GM12878 (cell line): Measurements from ENCODE around the gene ITPKB. TPM values are rescaled to one million over a fixed set of nuclear protein-coding genes. Genes with fewer than 3 reads are reported as not detected.

Experiments
- ATAC-seq: fragments of 200-7000 bp; cut with Tn5 transposase; 3 replicates; pipeline ENCODE4 v1.9.1; 2020; ENCODE audit warnings: mild to moderate bottlenecking, moderate library complexity
- BruUV-seq: library from RNA; stranded (reverse); fragments of 400-500 nt; replicated peaks from 2 replicates; lab custom pipeline; 2021; lab: Mats Ljungman, UMichigan
- CTCF ChIA-PET: fragments of 300-600 bp; sonication (Branson Sonifier 250); formaldehyde crosslinking; extraction: SDS; loops from one replicate; lab custom pipeline; 2021; ENCODE audit warnings: inconsistent platforms; lab: Yijun Ruan, JAX
- POLR2A ChIA-PET: fragments of 350-600 bp; formaldehyde crosslinking; extraction: SDS; loops from one replicate; lab custom pipeline; 2021; ENCODE audit warnings: inconsistent platforms; lab: Charles Lee
- RAD21 ChIA-PET: fragments of 300-600 bp; sonication (Branson Sonifier 250); formaldehyde crosslinking; loops from one replicate; lab custom pipeline; 2023; ENCODE audit warnings: antibody characterized with exemption; ENCODE audit not compliant: unreplicated experiment; lab: Charles Lee
- SMC1A ChIA-PET: fragments of 300-600 bp; sonication (Branson Sonifier 250); formaldehyde crosslinking; loops from one replicate; lab custom pipeline; 2023; ENCODE audit not compliant: unreplicated experiment, uncharacterized antibody; lab: Charles Lee
- DNase-seq: peaks from one replicate; pipeline ENCODE4 v3.0.0-alpha.2; 2011; ENCODE audit warnings: low read depth, low spot score
- FAIRE-seq: peaks from 3 replicates; lab custom pipeline; 2011; peaks lifted over from hg19 to GRCh38; lab: Jason Lieb, UNC
- H2AFZ ChIP-seq: 2 replicates; pipeline ENCODE4 v1.6.0; 2011; ENCODE audit warnings: low read depth, low read length, control low read depth; ENCODE audit not compliant: control insufficient read depth
- H3K27ac ChIP-seq: 2 replicates; pipeline ENCODE4 v1.5.1; 2011; ENCODE audit warnings: control low read depth; ENCODE audit not compliant: control insufficient read depth, insufficient read depth
- H3K27me3 ChIP-seq, 2 experiments: replicated peaks in 1 of 2; 2 replicates each; pipeline versions ENCODE4 v1.6.0 to v1.6.1; 2011; ENCODE audit warnings: low read length in 1 of 2; ENCODE audit not compliant: control insufficient read depth in 2 of 2, insufficient read depth in 2 of 2
- H3K36me3 ChIP-seq, 2 experiments: 2 replicates each; pipeline ENCODE4 v1.5.1; 2011; ENCODE audit warnings: low read length in 1 of 2; ENCODE audit not compliant: control insufficient read depth in 2 of 2, insufficient read depth in 2 of 2
- H3K4me1 ChIP-seq: 2 replicates; pipeline ENCODE4 v1.6.1; 2011; ENCODE audit warnings: mild to moderate bottlenecking, low read length, moderate library complexity, mixed read lengths; ENCODE audit not compliant: control insufficient read depth, insufficient read depth
- H3K4me2 ChIP-seq: 2 replicates; pipeline ENCODE4 v1.6.0; 2011; ENCODE audit warnings: control low read depth; ENCODE audit not compliant: control insufficient read depth, insufficient read depth
- H3K4me3 ChIP-seq: fragments of 200-600 bp; sonication (generic); 2 replicates; pipeline ENCODE4 v1.5.1; 2016
- H3K79me2 ChIP-seq: 2 replicates; pipeline ENCODE4 v1.6.0; 2011; ENCODE audit warnings: low read length; ENCODE audit not compliant: control insufficient read depth, insufficient read depth
- H3K9ac ChIP-seq: 2 replicates; pipeline ENCODE4 v1.8.0; 2011; ENCODE audit warnings: low read length, control low read depth, mixed read lengths; ENCODE audit not compliant: control insufficient read depth, insufficient read depth
- H3K9me3 ChIP-seq: replicated peaks from 3 replicates; pipeline ENCODE4 v1.5.1; 2011; ENCODE audit warnings: mild to moderate bottlenecking, low read length; ENCODE audit not compliant: control insufficient read depth, insufficient read depth
- H4K20me1 ChIP-seq: 2 replicates; pipeline ENCODE4 v1.6.0; 2011; ENCODE audit not compliant: control insufficient read depth, insufficient read depth
- ASH2L ChIP-seq: fragments of 300-600, 200-600 bp; sonication (generic); IDR thresholded peaks from 2 replicates; pipeline ENCODE4 v1.6.1; 2017; ENCODE audit warnings: low read depth, mild to moderate bottlenecking, borderline replicate concordance
- BHLHE40 ChIP-seq, 2 experiments: fragments of 450-650 bp in 1 of 2; IDR thresholded peaks; 2 replicates each; pipeline ENCODE4 v1.6.1; 2011 to 2017; ENCODE audit warnings: low read depth in 2 of 2, borderline replicate concordance in 1 of 2, improper control_type of control experiment in 1 of 2, low read length in 1 of 2, mild to moderate bottlenecking in 1 of 2
- EP300 ChIP-seq, 2 experiments: fragments of 150-350 bp in 1 of 2; IDR thresholded peaks; 2 replicates each; pipeline ENCODE4 v1.6.1; 2011 to 2012; ENCODE audit warnings: low read depth in 2 of 2, low read length in 2 of 2, borderline replicate concordance in 1 of 2, improper control_type of control experiment in 1 of 2, inconsistent platforms in 1 of 2; ENCODE audit not compliant: control insufficient read depth in 1 of 2
- FOXM1 ChIP-seq: IDR thresholded peaks from 2 replicates; pipeline ENCODE4 v1.6.1; 2012; ENCODE audit warnings: low read depth, mild to moderate bottlenecking, inconsistent platforms, low read length, moderate library complexity
- NR2F1 ChIP-seq: fragments of 450-650 bp; conservative IDR thresholded peaks from 2 replicates; pipeline ENCODE4 v1.6.1; 2017; ENCODE audit warnings: mild to moderate bottlenecking
- NRF1 ChIP-seq: conservative IDR thresholded peaks from 2 replicates; pipeline ENCODE4 v1.6.1; 2011; ENCODE audit warnings: mild to moderate bottlenecking, low read depth, low read length, improper control_type of control experiment
- POLR2A ChIP-seq: IDR thresholded peaks from 2 replicates; pipeline ENCODE4 v1.6.1; 2011; ENCODE audit warnings: low read depth, mild to moderate bottlenecking, low read length
- RCOR1 ChIP-seq: conservative IDR thresholded peaks from 2 replicates; pipeline ENCODE4 v1.6.1; 2012; ENCODE audit warnings: low read depth, low read length, improper control_type of control experiment
- RFX5 ChIP-seq: IDR thresholded peaks from 2 replicates; pipeline ENCODE4 v1.6.1; 2011; ENCODE audit warnings: low read depth, low read length, improper control_type of control experiment
- SP1 ChIP-seq: IDR thresholded peaks from one replicate; pipeline ENCODE4 v1.6.1; 2011; ENCODE audit warnings: low read depth, low read length
- TCF7 ChIP-seq: IDR thresholded peaks from 2 replicates; pipeline ENCODE4 v1.6.1; 2014; ENCODE audit warnings: antibody characterized with exemption, borderline replicate concordance
- ZBTB40 ChIP-seq: fragments of 450-650 bp; IDR thresholded peaks from 2 replicates; pipeline ENCODE4 v1.6.1; 2016; ENCODE audit warnings: mild to moderate bottlenecking, moderate library complexity, borderline replicate concordance
- WGBS: methylation state at CpG from one replicate; pipeline ENCODE4 v1.1.6; 2016; ENCODE audit warnings: low lambda C conversion rate; ENCODE audit not compliant: insufficient replicate concordance, insufficient coverage; ENCODE audit errors: missing lambda C conversion rate; 5-methylcytosine and 5-hydroxymethylcytosine counted together
- in situ Hi-C: fragments of 300-500 bp; cut with MboI; formaldehyde crosslinking; loops from 9 replicates; pipeline ENCODE4 v1.14.3; 2018; ENCODE audit warnings: mixed read lengths
- intact Hi-C: fragments of 100-400 bp; cut with micrococcal nuclease; formaldehyde crosslinking; loops from one replicate; pipeline ENCODE4 v1.14.2; 2022; ENCODE audit not compliant: unreplicated experiment
- polyA plus RNA-seq, 11 experiments: library from polyadenylated mRNA; depleted of rRNA in 4 of 11; unstranded in 6 of 11; stranded (reverse) in 5 of 11; fragments of >200 nt; fragmentation: Nextera tagmentation in 4 of 11; fragmentation: Illumina TruSeq in 1 of 11; extraction: Ambion mirVana in 4 of 11; extraction: Trizol in 1 of 11; gene quantifications; 1 replicate in 1 of 11; 2 replicates in 10 of 11; pipeline versions ENCODE4 v1.2.1 to v1.2.3, GENCODE V29; 2011 to 2016; ENCODE audit warnings: inconsistent platforms in 2 of 11, missing spikeins in 2 of 11, low read depth in 1 of 11
- total RNA-seq, 4 experiments: library from RNA; depleted of rRNA in 3 of 4; stranded (reverse); fragments of >200 nt in 3 of 4; fragmentation: Illumina TruSeq in 1 of 4; extraction: Trizol in 1 of 4; gene quantifications; 2 replicates each; pipeline versions ENCODE4 v1.2.1 to v1.2.3, GENCODE V29; 2013 to 2021

ITPKB gene
- total and polyA plus RNA-seq, 10 of the 15 experiments (the other 5 are each of a cell fraction or from before 2014, with no cell fraction given), result 1.3 to 38.7 (median 12.9) TPM

DNA sequence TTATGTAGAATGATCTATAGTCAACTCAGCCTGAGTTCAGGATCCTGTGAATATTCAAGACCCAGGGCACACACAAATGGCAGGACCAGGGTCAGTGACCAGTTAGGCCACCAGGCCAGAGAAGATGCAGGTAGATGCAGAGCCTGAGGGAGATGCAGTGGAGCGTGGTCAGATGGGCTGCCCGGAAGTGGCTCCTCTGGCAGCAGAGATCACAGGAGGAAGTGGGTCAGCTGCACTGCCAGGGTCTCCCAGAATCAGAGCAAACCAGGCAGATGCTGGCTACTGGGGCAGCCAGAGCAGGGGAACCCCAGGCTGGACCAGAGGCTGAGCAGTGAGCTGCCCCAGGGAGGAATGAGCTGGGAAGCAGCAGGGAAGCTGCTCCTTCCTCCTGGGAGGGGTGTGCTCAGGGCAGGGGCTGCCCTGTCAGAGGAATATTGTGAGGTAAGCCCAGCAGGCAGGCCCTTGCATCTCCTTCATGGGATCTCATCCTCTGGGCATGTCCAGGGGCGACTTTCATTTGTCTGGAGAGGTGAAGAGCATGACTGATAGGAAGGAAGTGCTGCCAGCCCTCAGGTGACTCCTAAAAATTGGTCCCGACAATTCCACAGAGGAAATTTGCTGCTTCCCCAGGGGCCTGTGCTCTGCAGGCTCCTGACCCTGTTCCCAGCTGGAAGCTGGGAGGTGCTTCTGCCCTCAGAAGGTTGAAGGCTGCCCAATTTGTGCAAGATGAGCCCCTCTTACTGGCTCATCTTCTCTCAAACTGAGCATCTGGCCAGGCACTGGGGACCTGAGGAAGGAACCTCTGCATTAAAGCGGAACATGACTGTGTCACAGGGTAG, 141.2 kb downstream of the ITPKB start (continued):
- TF ChIP-seq ASH2L (no peak), SP1 (no peak)

DNA sequence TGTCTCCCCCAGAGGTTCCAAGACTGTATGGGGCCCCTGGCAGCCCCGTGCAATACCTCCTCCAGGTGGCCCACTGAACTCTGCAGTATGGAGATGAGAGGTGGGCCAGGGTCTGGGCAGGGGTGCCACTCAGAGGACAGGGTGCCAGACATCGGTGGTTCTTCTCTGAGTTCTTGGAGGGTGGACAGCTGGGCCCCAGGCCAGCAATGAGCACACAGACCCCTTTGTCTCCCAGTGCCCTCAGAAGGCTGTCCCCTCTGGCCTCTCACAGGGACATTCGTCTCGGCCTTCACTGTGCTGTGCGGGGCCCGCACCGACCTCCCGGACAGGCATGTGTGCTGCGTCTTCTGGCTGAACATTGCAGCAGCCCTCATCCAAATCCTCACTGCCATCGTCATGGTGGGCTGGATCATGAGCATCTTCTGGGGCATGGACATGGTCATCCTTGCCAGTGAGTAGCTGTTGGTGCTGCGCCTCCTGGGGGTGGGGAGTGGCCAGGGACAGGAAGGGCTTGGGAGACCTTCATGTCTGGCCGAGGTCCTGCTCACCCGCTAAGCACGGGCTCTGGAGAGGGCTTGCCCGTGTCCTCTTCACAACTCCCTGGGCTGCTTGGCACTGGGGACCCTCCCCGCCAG, 142.4 kb downstream of the ITPKB start:
- Histone ChIP-seq H3K27me3 (0 out of 4 replicates have a peak, but pooled peaks cover 0 to 1% of the 10 kb centered on the region in 2 experiments), H3K4me1 (no peaks in the 10 kb centered on the region), H3K4me3 (no peak overlapping the region), H2AFZ (no peak overlapping the region)
- FAIRE-seq, result no peak
- TF ChIP-seq RCOR1 (no peak), RFX5 (no peak), NR2F1 (no peak), BHLHE40 (IDR thresholded peaks at IDR 0.05; ENCODE audit: borderline replicate concordance in 1 of 2, low read depth in 2 of 2, low read length in 1 of 2) (no peak), EP300 (IDR thresholded peaks at IDR 0.05; ENCODE audit: borderline replicate concordance in 1 of 2, control insufficient read depth in 1 of 2, low read depth in 2 of 2, low read length in 2 of 2) (no peak), POLR2A (no peak), FOXM1 (no peak), NRF1 (no peak), TCF7 (no peak), ZBTB40 (no peak)
- TF ChIP-seq, all 136 proteins: peak for 0
- SMC1A ChIA-PET, result no interaction called here
- Histone ChIP-seq H3K4me2 (no peak overlapping the region), H3K36me3 (no peaks in the 10 kb centered on the region), H3K9ac (no peak overlapping the region), H3K27ac (no peak overlapping the region), H3K9me3 (no peaks in the 10 kb centered on the region; the same call in 2 of the 3 replicates), H3K79me2 (no peaks in the 10 kb centered on the region), H4K20me1 (no peaks in the 10 kb centered on the region; the same call in 1 of the 2 replicates)
- DNase-seq (no peak), ATAC-seq (no peak)
- BruUV-seq, result no TSS peak
- POLR2A ChIA-PET, result no interaction called here
- in situ Hi-C loops (no loop called here), intact Hi-C loops (no loop called here)
- WGBS, result 58% methylated on average over 16 of the region's 16 CpGs
- CTCF ChIA-PET, result interaction anchor here (1.2 kb wide), 1 partner anchor 12 kb away, joined by 4 read pairs; no protein-coding TSS in a partner anchor
- RAD21 ChIA-PET, result no interaction called here
